ACC112 (cell line): ENCODE measurements around the gene ARPP21.

Experiments used
- H2AFZ ChIP-seq: fragments of 200-600 bp; sonication (generic); one replicate; pipeline ENCODE4 v1.6.0; 2017; ENCODE audit warnings: antibody characterized with exemption, low read length; ENCODE audit not compliant: unreplicated experiment
- H3K27ac ChIP-seq: fragments of 200-600 bp; sonication (generic); 2 replicates; pipeline ENCODE4 v1.5.1; 2014; ENCODE audit warnings: low read depth, mild to moderate bottlenecking, antibody characterized with exemption, low read length, moderate library complexity
- H3K27me3 ChIP-seq: fragments of 200-600 bp; sonication (generic); 2 replicates; pipeline ENCODE4 v1.6.1; 2014; ENCODE audit warnings: mild to moderate bottlenecking, antibody characterized with exemption, low read length, moderate library complexity, mixed read lengths; ENCODE audit not compliant: insufficient read depth
- H3K36me3 ChIP-seq: fragments of 200-600 bp; sonication (generic); 2 replicates; pipeline ENCODE4 v1.6.1; 2016; ENCODE audit warnings: mild to moderate bottlenecking, antibody characterized with exemption, low read length, moderate library complexity, mixed read lengths; ENCODE audit not compliant: insufficient read depth
- H3K4me1 ChIP-seq: fragments of 200-600 bp; sonication (generic); one replicate; pipeline ENCODE4 v1.6.1; 2016; ENCODE audit warnings: low read length, mixed read lengths; ENCODE audit not compliant: insufficient read depth, unreplicated experiment, control insufficient read depth
- H3K4me3 ChIP-seq: fragments of 200-600 bp; sonication (generic); 2 replicates; pipeline ENCODE4 v1.5.1; 2014; ENCODE audit warnings: mild to moderate bottlenecking, low read depth, low read length
- H3K79me2 ChIP-seq: fragments of 200-600 bp; sonication (generic); one replicate; pipeline ENCODE4 v1.6.0; 2016; ENCODE audit warnings: low read length; ENCODE audit not compliant: control insufficient read depth, unreplicated experiment, insufficient read depth

ARPP21 gene

DNA sequence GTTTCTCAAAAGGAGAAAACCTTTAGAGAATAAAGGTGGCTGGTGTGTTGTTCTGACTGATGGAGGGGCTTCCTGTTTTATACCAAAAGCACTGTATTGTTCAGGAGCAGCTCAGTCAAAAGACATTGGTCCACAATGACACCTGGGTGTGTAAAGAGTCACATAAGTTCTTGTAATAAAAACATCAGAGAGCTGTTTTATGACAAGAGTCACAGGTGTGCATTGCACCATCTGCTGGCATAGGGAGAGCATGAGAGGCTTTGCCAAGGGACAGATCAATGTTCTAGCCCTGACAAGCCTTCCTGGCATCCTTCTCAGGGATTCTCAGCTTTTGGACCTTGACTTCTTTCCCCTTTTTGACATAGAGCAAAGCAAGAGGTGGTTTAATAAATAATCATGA lies 20.4 kb downstream of the ARPP21 start:
- Histone ChIP-seq H3K27ac (no peak overlapping the region), H3K36me3 (no peaks in the 10 kb centered on the region), H3K4me1 (peaks cover 4% of the 10 kb centered on the region), H3K79me2 (no peaks in the 10 kb centered on the region), H2AFZ (no peak overlapping the region), H3K27me3 (no peaks in the 10 kb centered on the region), H3K4me3 (no peak overlapping the region)

- Histone ChIP-seq H3K79me2 (no peaks in the 10 kb centered on the region), H2AFZ (no peak overlapping the region), H3K27me3 (no peaks in the 10 kb centered on the region), H3K36me3 (no peaks in the 10 kb centered on the region), H3K4me3 (no peak overlapping the region), H3K27ac (no peak overlapping the region), H3K4me1 (peaks cover 15% of the 10 kb centered on the region)
Measured at GRCh38 chr3:35663471-35663870, 24.1 kb downstream of the ARPP21 start.

DNA sequence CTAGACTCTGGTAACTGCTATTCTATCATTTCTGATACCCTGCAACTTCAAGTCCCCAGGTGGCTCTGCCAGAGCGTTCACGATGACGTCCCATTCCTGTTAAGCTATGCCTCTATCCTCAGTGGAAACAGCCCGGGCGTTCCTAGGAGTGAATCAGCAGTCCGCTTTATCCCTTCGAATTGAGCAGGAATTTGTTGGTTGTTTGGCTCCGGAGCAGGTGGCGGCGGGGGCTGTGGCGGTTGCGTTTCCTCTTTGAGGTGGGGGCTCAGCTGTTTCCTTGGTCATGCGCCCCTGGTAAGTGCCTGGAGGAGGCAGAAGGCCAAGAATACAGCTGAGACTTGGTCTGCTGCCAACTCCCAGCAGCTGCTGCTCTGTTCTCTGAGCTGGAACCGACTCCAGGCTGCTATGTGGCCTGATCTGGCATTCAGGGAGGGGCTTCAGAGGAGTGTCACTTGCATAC lies 25.2 kb downstream of the ARPP21 start:
- Histone ChIP-seq H3K4me3 (no peak overlapping the region), H3K36me3 (no peaks in the 10 kb centered on the region), H2AFZ (peak overlapping the region; percentile 7), H3K79me2 (no peaks in the 10 kb centered on the region), H3K4me1 (peaks cover 15% of the 10 kb centered on the region), H3K27ac (no peak overlapping the region), H3K27me3 (no peaks in the 10 kb centered on the region)

DNA sequence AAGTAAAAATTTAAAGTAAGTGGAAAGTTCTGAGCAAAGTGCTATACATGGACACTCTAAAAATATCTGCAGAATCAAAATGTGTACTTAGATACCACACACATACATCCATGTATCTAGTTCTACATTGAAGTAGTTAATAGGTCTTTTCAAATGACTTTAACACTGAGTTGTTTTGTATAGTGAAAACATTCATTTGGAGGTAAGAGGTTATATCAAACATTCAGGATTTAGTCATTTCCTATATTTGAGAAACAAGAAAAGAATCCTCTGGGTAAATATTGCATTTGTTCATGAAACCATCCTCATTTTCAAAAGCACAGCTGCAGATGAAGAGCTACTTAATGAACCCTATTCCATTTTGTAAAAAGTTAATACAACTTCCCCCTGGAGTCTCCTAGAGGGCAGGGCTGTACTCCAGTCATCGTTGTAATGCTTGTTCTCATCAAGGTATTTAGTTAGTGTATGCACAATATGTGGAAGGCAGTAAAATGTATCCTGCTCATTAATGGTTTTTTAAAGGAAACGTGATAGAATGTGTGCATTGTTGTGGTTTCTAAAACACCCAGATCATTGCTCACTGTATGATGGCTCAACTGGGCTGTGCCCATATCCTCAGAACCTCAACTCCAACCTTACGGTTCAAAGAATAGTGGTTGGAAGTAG lies 26.2 kb downstream of the ARPP21 start:
- Histone ChIP-seq H3K4me1 (peaks cover 15% of the 10 kb centered on the region), H2AFZ (no peak overlapping the region), H3K27ac (peak overlapping the region; percentile 9; the same call in 1 of the 2 replicates), H3K79me2 (no peaks in the 10 kb centered on the region), H3K4me3 (peak overlapping the region; percentile 51; the same call in 1 of the 2 replicates), H3K27me3 (no peaks in the 10 kb centered on the region), H3K36me3 (no peaks in the 10 kb centered on the region)

- Histone ChIP-seq H3K27ac (no peak overlapping the region), H3K36me3 (no peaks in the 10 kb centered on the region), H3K27me3 (no peaks in the 10 kb centered on the region), H2AFZ (no peak overlapping the region), H3K4me3 (no peak overlapping the region), H3K4me1 (peaks cover 15% of the 10 kb centered on the region), H3K79me2 (no peaks in the 10 kb centered on the region)
Measured at GRCh38 chr3:35666888-35667287, 27.6 kb downstream of the ARPP21 start.

GRCh38 chr3:35670408-35670965 lies 31.2 kb downstream of the ARPP21 start:
- Histone ChIP-seq H2AFZ (no peak overlapping the region), H3K4me3 (no peak overlapping the region), H3K27me3 (no peaks in the 10 kb centered on the region), H3K79me2 (no peaks in the 10 kb centered on the region), H3K27ac (no peak overlapping the region), H3K4me1 (peaks cover 6% of the 10 kb centered on the region), H3K36me3 (no peaks in the 10 kb centered on the region)

DNA sequence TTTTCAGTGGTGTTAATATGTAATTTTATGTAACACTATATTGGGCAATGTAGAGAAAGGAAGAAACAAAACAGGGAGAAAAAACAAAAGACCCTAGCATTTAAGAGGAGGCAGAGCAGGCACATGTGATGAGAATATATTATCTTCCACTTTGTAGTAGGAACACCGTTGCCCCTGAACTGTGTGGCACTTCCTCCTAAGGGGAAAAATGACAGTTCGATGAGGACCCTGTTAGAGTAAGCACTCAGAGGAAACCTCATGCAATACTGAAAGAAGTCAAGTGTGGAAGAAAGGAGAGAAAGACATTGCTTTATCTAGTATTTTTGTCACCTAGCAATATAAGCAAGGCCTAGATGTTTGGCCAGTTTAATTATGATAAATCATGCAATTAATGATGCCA lies 32.2 kb downstream of the ARPP21 start:
- no peak overlapping the region for H2AFZ ChIP-seq
- H3K4me3 ChIP-seq, result no peak overlapping the region
- H3K27ac ChIP-seq, result no peak overlapping the region
- no peaks in the 10 kb centered on the region for H3K27me3 ChIP-seq
- H3K4me1 ChIP-seq, result no peaks in the 10 kb centered on the region
- no peaks in the 10 kb centered on the region for H3K36me3 ChIP-seq
- H3K79me2 ChIP-seq, result no peaks in the 10 kb centered on the region

GRCh38 chr3:35673017-35673416 lies 33.7 kb downstream of the ARPP21 start:
- no peak overlapping the region for H3K27ac ChIP-seq
- H3K4me3 ChIP-seq, result no peak overlapping the region
- no peaks in the 10 kb centered on the region for H3K79me2 ChIP-seq
- H3K36me3 ChIP-seq, result no peaks in the 10 kb centered on the region
- no peaks in the 10 kb centered on the region for H3K4me1 ChIP-seq
- H2AFZ ChIP-seq, result no peak overlapping the region
- no peaks in the 10 kb centered on the region for H3K27me3 ChIP-seq

DNA sequence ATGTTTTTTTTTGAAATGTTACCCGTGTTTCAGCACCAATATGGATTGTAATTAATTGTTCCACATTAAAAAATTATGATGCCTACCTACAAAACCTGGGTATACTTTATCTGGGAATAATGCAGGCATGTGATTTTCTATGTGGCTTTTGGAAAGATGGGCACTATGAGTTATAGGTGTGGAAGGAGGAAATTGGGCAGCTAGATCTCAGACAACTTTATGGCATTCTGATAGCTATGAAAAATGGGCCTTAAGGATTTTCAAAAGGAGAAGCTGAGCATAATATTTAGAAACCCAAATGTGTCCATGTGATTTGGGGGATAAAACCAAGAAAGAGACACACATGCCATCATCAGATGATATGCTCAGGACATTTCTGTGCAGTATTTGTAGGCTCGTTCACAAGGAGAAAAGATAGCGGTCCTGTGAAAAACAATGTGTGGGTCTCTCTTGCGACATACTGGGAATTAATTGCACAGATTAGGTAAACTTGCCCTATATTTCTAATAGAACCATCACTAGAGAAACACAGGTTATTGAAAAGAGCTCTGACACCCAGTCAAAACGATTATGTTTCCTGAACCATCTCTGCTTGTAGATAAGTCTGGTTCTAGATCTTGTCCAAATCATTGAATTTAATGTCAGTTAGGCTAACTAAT lies 35.3 kb downstream of the ARPP21 start:
- no peaks in the 10 kb centered on the region for H3K4me1 ChIP-seq
- no peak overlapping the region for H3K4me3 ChIP-seq
- H3K36me3 ChIP-seq, result no peaks in the 10 kb centered on the region
- no peaks in the 10 kb centered on the region for H3K27me3 ChIP-seq
- H3K79me2 ChIP-seq, result no peaks in the 10 kb centered on the region
- no peak overlapping the region for H2AFZ ChIP-seq
- H3K27ac ChIP-seq, result no peak overlapping the region

DNA sequence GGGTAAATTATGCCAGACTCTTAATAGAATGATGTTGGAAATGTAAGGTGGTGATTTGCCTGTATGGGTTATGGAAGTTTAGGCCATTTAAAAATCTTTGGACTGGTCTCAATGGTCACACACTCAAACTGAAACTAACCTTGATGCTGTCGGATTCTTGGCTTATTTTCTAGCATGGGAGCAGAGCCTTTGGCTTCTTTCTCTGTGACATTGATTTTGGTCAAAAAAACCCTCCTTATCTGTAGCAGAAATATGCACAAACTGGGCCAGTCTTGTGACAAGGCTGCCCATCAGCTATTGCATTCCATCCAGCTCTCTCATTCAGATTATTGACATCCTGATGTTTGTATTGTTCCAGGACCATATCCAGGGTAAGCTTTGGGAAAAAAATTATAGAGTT lies 35.9 kb downstream of the ARPP21 start:
- H2AFZ ChIP-seq, result no peak overlapping the region
- H3K36me3 ChIP-seq, result no peaks in the 10 kb centered on the region
- no peaks in the 10 kb centered on the region for H3K4me1 ChIP-seq
- no peak overlapping the region for H3K4me3 ChIP-seq
- no peak overlapping the region for H3K27ac ChIP-seq
- H3K79me2 ChIP-seq, result no peaks in the 10 kb centered on the region
- H3K27me3 ChIP-seq, result no peaks in the 10 kb centered on the region

DNA sequence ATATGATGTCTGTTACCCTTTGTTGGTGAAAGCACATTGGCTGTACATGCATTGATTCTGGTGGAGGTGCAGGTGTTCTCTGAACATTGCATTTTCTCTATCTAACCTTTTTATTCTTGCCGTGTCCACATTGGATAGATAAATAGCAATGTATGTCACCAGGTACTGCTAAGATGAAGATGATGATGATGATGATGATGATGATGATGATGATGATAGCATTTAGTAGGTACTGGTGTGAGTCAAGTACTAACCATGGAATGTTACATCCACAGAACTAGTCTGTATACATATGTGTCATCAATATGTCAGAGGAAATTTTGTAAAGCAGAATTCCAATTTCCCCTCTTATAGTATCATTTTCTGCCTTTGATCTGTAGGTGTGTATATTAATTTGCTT lies 36.3 kb downstream of the ARPP21 start:
- H3K4me1 ChIP-seq, result no peaks in the 10 kb centered on the region
- no peak overlapping the region for H2AFZ ChIP-seq
- no peak overlapping the region for H3K4me3 ChIP-seq
- no peak overlapping the region for H3K27ac ChIP-seq
- no peaks in the 10 kb centered on the region for H3K36me3 ChIP-seq
- H3K27me3 ChIP-seq, result no peaks in the 10 kb centered on the region
- no peaks in the 10 kb centered on the region for H3K79me2 ChIP-seq
